ENCODE measurements around the gene OR51I2.

Gene OR51I2

DNA sequence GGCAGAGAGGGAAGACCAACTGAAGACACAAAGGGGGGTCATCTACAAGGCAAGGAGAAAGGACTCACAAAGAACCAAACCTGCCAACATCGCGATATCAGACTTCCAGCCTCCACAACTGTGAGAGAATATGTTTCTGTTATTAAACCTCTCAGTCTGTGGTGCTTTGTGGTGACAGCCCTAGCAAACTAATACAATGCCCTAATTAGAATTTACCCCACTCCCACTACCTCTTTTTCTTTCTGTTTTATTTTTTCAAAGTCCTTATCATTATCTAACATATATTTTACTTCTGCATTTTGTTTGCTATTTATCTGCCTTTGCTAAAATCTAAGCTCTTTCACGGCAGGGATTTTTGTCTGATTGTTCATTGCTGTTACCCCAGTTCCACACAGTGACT is 36.9 kb downstream of the OR51I2 start:
- H3K79me2 ChIP-seq (ENCODE audit: control insufficient read depth, low read length), result no peaks in the 10 kb centered on the region
- no peaks in the 10 kb centered on the region for H3F3A ChIP-seq (ENCODE audit: control insufficient read depth, insufficient read depth)
- H3K27me3 ChIP-seq (ENCODE audit: control insufficient read depth, low read length), result peaks cover 3% of the 10 kb centered on the region; the same call in 1 of the 2 replicates
- no peaks in the 10 kb centered on the region for H3K9me3 ChIP-seq (ENCODE audit: control insufficient read depth, insufficient read depth, low read length)
- no peak overlapping the region for H3K27ac ChIP-seq (ENCODE audit: low read depth, low read length)
- no peak overlapping the region for H3K4me3 ChIP-seq (ENCODE audit: low read length)
- H3K9me2 ChIP-seq (replicated peaks; ENCODE audit: control insufficient read depth, low read length), result no peaks in the 10 kb centered on the region
- no peaks in the 10 kb centered on the region for H4K20me1 ChIP-seq (ENCODE audit: control insufficient read depth, insufficient read depth, low read depth, low read length)
- H3K4me2 ChIP-seq (ENCODE audit: low read length), result no peak overlapping the region
- H3K36me3 ChIP-seq (ENCODE audit: control insufficient read depth, low read length), result no peaks in the 10 kb centered on the region
- TF ChIP-seq, protein P1, sequence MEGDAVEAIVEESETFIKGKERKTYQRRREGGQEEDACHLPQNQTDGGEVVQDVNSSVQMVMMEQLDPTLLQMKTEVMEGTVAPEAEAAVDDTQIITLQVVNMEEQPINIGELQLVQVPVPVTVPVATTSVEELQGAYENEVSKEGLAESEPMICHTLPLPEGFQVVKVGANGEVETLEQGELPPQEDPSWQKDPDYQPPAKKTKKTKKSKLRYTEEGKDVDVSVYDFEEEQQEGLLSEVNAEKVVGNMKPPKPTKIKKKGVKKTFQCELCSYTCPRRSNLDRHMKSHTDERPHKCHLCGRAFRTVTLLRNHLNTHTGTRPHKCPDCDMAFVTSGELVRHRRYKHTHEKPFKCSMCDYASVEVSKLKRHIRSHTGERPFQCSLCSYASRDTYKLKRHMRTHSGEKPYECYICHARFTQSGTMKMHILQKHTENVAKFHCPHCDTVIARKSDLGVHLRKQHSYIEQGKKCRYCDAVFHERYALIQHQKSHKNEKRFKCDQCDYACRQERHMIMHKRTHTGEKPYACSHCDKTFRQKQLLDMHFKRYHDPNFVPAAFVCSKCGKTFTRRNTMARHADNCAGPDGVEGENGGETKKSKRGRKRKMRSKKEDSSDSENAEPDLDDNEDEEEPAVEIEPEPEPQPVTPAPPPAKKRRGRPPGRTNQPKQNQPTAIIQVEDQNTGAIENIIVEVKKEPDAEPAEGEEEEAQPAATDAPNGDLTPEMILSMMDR (IDR thresholded peaks at IDR 0.05; ENCODE audit: low read depth, low read length, poor library complexity, severe bottlenecking), result no peak
- TF ChIP-seq EZH2phosphoT487 (IDR thresholded peaks at IDR 0.05; ENCODE audit: borderline replicate concordance, low read length), result no peak
- H3K4me1 ChIP-seq (ENCODE audit: control insufficient read depth, low read length), result no peaks in the 10 kb centered on the region

DNA sequence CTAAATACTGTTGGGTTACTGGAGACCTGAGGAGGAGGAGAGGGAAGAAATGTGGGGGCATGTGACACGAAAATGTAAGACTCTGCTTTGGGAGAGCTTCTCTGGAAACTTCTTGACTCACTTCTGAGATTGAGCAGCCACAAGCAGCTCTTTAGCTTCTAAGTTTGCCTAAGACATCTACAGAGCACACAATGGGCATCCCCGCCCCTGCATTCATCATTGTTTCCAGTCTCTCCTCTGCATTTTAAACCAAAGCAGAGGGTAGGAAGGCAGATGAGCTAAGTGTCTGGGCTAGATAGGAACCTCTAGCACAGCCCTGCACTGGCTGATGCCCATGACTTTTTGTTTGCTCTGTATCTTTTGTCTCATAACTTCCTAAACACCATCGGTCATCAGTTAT is 37.3 kb downstream of the OR51I2 start:
- TF ChIP-seq, protein P1 (IDR thresholded peaks at IDR 0.05; ENCODE audit: low read depth, low read length, poor library complexity, severe bottlenecking), result no peak
- TF ChIP-seq EZH2phosphoT487 (IDR thresholded peaks at IDR 0.05; ENCODE audit: borderline replicate concordance, low read length), result no peak
- Histone ChIP-seq H3K9me2 (replicated peaks; ENCODE audit: control insufficient read depth, low read length) (no peaks in the 10 kb centered on the region), H3F3A (ENCODE audit: control insufficient read depth, insufficient read depth) (no peaks in the 10 kb centered on the region), H3K27ac (ENCODE audit: low read depth, low read length) (no peak overlapping the region), H3K9me3 (ENCODE audit: control insufficient read depth, insufficient read depth, low read length) (no peaks in the 10 kb centered on the region), H3K4me2 (ENCODE audit: low read length) (no peak overlapping the region), H3K36me3 (ENCODE audit: control insufficient read depth, low read length) (no peaks in the 10 kb centered on the region), H3K27me3 (ENCODE audit: control insufficient read depth, low read length) (peaks cover 3% of the 10 kb centered on the region; the same call in 1 of the 2 replicates), H4K20me1 (ENCODE audit: control insufficient read depth, insufficient read depth, low read depth, low read length) (no peaks in the 10 kb centered on the region), H3K4me3 (ENCODE audit: low read length) (no peak overlapping the region), H3K4me1 (ENCODE audit: control insufficient read depth, low read length) (no peaks in the 10 kb centered on the region), H3K79me2 (ENCODE audit: control insufficient read depth, low read length) (no peaks in the 10 kb centered on the region)

DNA sequence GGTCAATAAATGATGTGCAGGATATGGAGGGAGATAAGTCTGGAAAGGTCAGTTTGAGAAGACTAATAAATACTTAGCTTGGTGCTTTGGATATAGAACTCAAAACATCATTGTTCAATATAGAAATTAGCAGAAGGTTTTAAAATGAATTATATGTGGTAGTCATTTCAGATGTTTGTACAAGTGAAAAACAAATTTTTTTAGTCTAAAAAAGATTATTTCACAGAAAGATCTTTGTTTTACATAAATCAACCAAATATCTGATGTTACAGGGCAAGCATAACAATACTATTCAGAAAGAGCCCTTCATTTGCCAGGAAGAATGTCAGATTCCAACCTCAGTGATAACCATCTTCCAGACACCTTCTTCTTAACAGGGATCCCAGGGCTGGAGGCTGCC is 39.3 kb downstream of the OR51I2 start, which contains the start of gene OR52D1:
Gene OR52D1 (plus strand): TSS at position 301 of the 400 bp plus-strand sequence. CDS start 22 bp downstream, at position 323.
- Histone ChIP-seq H3K36me3 (ENCODE audit: control insufficient read depth, low read length) (no peaks in the 10 kb centered on the region), H4K20me1 (ENCODE audit: control insufficient read depth, insufficient read depth, low read depth, low read length) (no peaks in the 10 kb centered on the region), H3K4me2 (ENCODE audit: low read length) (no peak within 1 kb of the TSS), H3K27ac (ENCODE audit: low read depth, low read length) (no peak within 1 kb of the TSS), H3K4me3 (ENCODE audit: low read length) (no peak within 1 kb of the TSS), H3K4me1 (ENCODE audit: control insufficient read depth, low read length) (no peaks in the 10 kb centered on the region), H3K79me2 (ENCODE audit: control insufficient read depth, low read length) (no peaks in the 10 kb centered on the region), H3F3A (ENCODE audit: control insufficient read depth, insufficient read depth) (no peaks in the 10 kb centered on the region), H3K9me2 (replicated peaks; ENCODE audit: control insufficient read depth, low read length) (no peaks in the 10 kb centered on the region), H3K9me3 (ENCODE audit: control insufficient read depth, insufficient read depth, low read length) (no peaks in the 10 kb centered on the region), H3K27me3 (ENCODE audit: control insufficient read depth, low read length) (peaks cover 3% of the 10 kb centered on the region; the same call in 1 of the 2 replicates)
- no peak for TF ChIP-seq EZH2phosphoT487 (IDR thresholded peaks at IDR 0.05; ENCODE audit: borderline replicate concordance, low read length)

DNA sequence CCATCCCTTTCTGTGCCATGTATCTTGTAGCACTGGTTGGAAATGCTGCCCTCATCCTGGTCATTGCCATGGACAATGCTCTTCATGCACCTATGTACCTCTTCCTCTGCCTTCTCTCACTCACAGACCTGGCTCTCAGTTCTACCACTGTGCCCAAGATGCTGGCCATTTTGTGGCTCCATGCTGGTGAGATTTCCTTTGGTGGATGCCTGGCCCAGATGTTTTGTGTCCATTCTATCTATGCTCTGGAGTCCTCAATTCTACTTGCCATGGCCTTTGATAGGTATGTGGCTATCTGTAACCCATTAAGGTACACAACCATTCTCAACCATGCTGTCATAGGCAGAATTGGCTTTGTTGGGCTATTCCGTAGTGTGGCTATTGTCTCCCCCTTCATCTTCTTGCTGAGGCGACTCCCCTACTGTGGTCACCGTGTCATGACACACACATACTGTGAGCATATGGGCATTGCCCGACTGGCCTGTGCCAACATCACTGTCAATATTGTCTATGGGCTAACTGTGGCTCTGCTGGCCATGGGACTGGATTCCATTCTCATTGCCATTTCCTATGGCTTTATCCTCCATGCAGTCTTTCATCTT is 39.8 kb downstream of the OR51I2 start:
- Histone ChIP-seq H3K27me3 (ENCODE audit: control insufficient read depth, low read length) (peaks cover 3% of the 10 kb centered on the region; the same call in 1 of the 2 replicates), H3F3A (ENCODE audit: control insufficient read depth, insufficient read depth) (no peaks in the 10 kb centered on the region)

More for the DNA sequence above, 39.8 kb downstream of the OR51I2 start:
- Histone ChIP-seq H3K36me3 (ENCODE audit: control insufficient read depth, low read length) (no peaks in the 10 kb centered on the region), H3K9me3 (ENCODE audit: control insufficient read depth, insufficient read depth, low read length) (no peaks in the 10 kb centered on the region), H3K27ac (ENCODE audit: low read depth, low read length) (no peak overlapping the region), H3K9me2 (replicated peaks; ENCODE audit: control insufficient read depth, low read length) (no peaks in the 10 kb centered on the region), H3K4me2 (ENCODE audit: low read length) (no peak overlapping the region), H3K4me3 (ENCODE audit: low read length) (no peak overlapping the region), H3K4me1 (ENCODE audit: control insufficient read depth, low read length) (no peaks in the 10 kb centered on the region), H4K20me1 (ENCODE audit: control insufficient read depth, insufficient read depth, low read depth, low read length) (no peaks in the 10 kb centered on the region), H3K79me2 (ENCODE audit: control insufficient read depth, low read length) (no peaks in the 10 kb centered on the region)
- TF ChIP-seq, protein P1 (IDR thresholded peaks at IDR 0.05; ENCODE audit: low read depth, low read length, poor library complexity, severe bottlenecking), result no peak
- TF ChIP-seq EZH2phosphoT487 (IDR thresholded peaks at IDR 0.05; ENCODE audit: borderline replicate concordance, low read length), result no peak

All from DOHH2 (cell line).